DOHH2 (cell line): ENCODE measurements around the gene TULP3.

Source experiments
- H3F3A ChIP-seq: fragments of 200-600 bp; sonication (generic), shearing (Covaris generic); 2 replicates; pipeline ENCODE4 v1.6.0; 2016; ENCODE audit warnings: antibody characterized with exemption, mild to moderate bottlenecking; ENCODE audit not compliant: control insufficient read depth, insufficient read depth
- H3K27ac ChIP-seq: fragments of 200-600 bp; sonication (generic); 2 replicates; pipeline ENCODE4 v1.5.1; 2014; ENCODE audit warnings: low read depth, mild to moderate bottlenecking, low read length, moderate library complexity
- H3K27me3 ChIP-seq: fragments of 200-600 bp; sonication (generic); 2 replicates; pipeline ENCODE4 v1.6.1; 2014; ENCODE audit warnings: mild to moderate bottlenecking, low read length, mixed read lengths; ENCODE audit not compliant: control insufficient read depth
- H3K36me3 ChIP-seq: fragments of 200-600 bp; sonication (generic); 2 replicates; pipeline ENCODE4 v1.6.1; 2014; ENCODE audit warnings: mild to moderate bottlenecking, low read length, moderate library complexity, mixed read lengths; ENCODE audit not compliant: control insufficient read depth
- H3K4me1 ChIP-seq: fragments of 200-600 bp; sonication (generic); 2 replicates; pipeline ENCODE4 v1.6.1; 2014; ENCODE audit warnings: mild to moderate bottlenecking, low read length, mixed read lengths; ENCODE audit not compliant: control insufficient read depth
- H3K4me2 ChIP-seq: fragments of 200-600 bp; sonication (generic); 2 replicates; pipeline ENCODE4 v1.6.0; 2014; ENCODE audit warnings: mild to moderate bottlenecking, low read length, moderate library complexity
- H3K4me3 ChIP-seq: fragments of 200-600 bp; sonication (generic); 2 replicates; pipeline ENCODE4 v1.5.1; 2014; ENCODE audit warnings: mild to moderate bottlenecking, low read length, mixed read lengths
- H3K79me2 ChIP-seq: fragments of 200-600 bp; sonication (generic); 2 replicates; pipeline ENCODE4 v1.6.1; 2014; ENCODE audit warnings: mild to moderate bottlenecking, low read length, mixed read lengths; ENCODE audit not compliant: control insufficient read depth
- H3K9me2 ChIP-seq: fragments of 200-600 bp; sonication (generic); replicated peaks from 2 replicates; pipeline ENCODE4 v1.6.1; 2014; ENCODE audit warnings: mild to moderate bottlenecking, low read length, mixed read lengths; ENCODE audit not compliant: control insufficient read depth
- H3K9me3 ChIP-seq: fragments of 200-600 bp; sonication (generic); 2 replicates; pipeline ENCODE4 v1.6.1; 2014; ENCODE audit warnings: antibody characterized with exemption, low read length, mixed read lengths; ENCODE audit not compliant: control insufficient read depth, insufficient read depth
- H4K20me1 ChIP-seq: fragments of 200-600 bp; sonication (generic); 2 replicates; pipeline ENCODE4 v1.6.0; 2014; ENCODE audit warnings: low read depth, mild to moderate bottlenecking, antibody characterized with exemption, low read length, moderate library complexity; ENCODE audit not compliant: control insufficient read depth, insufficient read depth
- EZH2phosphoT487 ChIP-seq: fragments of 200-600 bp; sonication (generic); IDR thresholded peaks from 2 replicates; pipeline ENCODE4 v1.6.1; 2017; ENCODE audit warnings: borderline replicate concordance, mild to moderate bottlenecking, antibody characterized with exemption, low read length, moderate library complexity, mixed read lengths
- TF ChIP-seq, protein P1 (sequence below): fragments of 200-600 bp; sonication (generic); IDR thresholded peaks from one replicate; pipeline ENCODE4 v1.5.1; 2014; ENCODE audit warnings: antibody characterized with exemption, mild to moderate bottlenecking, low read depth, low read length; ENCODE audit not compliant: poor library complexity, severe bottlenecking

TULP3 gene

DNA sequence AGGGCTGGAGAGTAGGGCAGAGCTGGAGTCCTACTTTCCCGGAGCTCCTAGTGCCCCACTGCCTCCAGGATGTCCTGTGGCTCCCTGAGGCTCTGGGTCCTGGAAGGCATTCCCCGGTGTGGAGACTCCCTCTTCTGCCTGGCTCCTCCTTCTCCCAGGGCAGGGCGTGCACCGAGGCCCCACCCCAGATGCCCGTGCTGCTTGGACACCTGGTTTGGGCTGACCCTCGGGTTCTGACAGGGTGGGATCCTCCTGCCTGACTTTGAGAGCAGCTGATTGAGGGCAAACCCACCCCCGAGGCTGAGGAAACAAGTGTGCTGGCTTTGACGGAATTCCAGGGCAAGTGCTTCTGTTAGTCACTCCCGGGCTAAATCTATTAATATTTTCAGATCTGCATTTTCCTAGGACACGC lies 83.9 kb downstream of the TULP3 start:
- H3K9me2 ChIP-seq = no peaks in the 10 kb centered on the region
- H4K20me1 ChIP-seq = no peaks in the 10 kb centered on the region
- H3K27me3 ChIP-seq = no peaks in the 10 kb centered on the region
- H3K36me3 ChIP-seq = 0 out of 2 replicates have a peak, but pooled peaks cover 1% of the 10 kb centered on the region
- no peak overlapping the region for H3K4me2 ChIP-seq
- TF ChIP-seq, protein P1, sequence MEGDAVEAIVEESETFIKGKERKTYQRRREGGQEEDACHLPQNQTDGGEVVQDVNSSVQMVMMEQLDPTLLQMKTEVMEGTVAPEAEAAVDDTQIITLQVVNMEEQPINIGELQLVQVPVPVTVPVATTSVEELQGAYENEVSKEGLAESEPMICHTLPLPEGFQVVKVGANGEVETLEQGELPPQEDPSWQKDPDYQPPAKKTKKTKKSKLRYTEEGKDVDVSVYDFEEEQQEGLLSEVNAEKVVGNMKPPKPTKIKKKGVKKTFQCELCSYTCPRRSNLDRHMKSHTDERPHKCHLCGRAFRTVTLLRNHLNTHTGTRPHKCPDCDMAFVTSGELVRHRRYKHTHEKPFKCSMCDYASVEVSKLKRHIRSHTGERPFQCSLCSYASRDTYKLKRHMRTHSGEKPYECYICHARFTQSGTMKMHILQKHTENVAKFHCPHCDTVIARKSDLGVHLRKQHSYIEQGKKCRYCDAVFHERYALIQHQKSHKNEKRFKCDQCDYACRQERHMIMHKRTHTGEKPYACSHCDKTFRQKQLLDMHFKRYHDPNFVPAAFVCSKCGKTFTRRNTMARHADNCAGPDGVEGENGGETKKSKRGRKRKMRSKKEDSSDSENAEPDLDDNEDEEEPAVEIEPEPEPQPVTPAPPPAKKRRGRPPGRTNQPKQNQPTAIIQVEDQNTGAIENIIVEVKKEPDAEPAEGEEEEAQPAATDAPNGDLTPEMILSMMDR = no peak
- TF ChIP-seq EZH2phosphoT487 = no peak
- peaks cover 12% of the 10 kb centered on the region; the same call in 1 of the 2 replicates for H3K79me2 ChIP-seq
- H3K27ac ChIP-seq = no peak overlapping the region
- no peak overlapping the region for H3K4me3 ChIP-seq
- H3F3A ChIP-seq = no peaks in the 10 kb centered on the region
- no peaks in the 10 kb centered on the region for H3K4me1 ChIP-seq
- H3K9me3 ChIP-seq = no peaks in the 10 kb centered on the region

DNA sequence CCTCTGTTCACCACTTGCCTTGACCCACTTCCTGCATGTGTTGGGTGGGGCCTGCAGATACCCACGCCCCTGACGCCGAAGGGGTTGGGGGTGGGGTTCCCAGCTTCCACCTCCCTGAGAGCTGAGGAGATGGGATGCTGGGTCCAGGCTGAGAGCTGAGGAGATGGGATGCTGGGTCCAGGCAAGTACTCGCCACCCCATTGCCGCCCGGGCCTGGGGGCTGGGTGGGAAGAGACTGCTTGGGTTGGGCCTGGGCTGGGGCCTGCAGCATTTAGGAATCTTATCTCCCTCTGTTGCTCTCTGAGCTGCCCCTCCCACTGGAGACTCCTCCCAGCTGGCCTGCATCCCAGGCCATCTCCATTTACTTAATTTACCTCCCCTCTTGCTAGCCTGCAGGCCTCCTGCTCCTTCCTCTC lies 85.9 kb downstream of the TULP3 start:
- H3K79me2 ChIP-seq = 0 out of 2 replicates have a peak, but pooled peaks cover 6% of the 10 kb centered on the region

DNA sequence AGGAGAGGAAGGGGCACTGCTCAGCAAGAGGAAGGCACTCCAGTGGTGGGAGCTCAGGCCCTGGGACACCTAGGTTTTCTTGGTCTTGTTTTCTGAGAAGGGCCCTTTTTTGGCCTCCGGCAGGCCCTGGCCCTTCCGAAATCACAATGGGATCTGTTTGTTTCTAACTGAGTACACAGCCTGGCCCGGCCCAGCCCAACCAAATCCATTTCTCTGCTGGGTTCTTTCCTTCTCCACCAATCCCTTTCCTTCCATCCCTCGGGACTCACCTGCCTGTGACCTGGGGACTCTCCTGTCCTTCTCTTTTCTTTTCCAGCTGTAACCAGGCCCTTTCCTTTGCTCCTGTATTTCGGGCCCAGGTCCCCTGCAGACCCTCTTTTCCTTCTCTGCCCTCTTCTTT lies 87.1 kb downstream of the TULP3 start:
- 0 out of 2 replicates have a peak, but pooled peaks cover 6% of the 10 kb centered on the region for H3K79me2 ChIP-seq
- no peaks in the 10 kb centered on the region for H3K27me3 ChIP-seq
- no peaks in the 10 kb centered on the region for H4K20me1 ChIP-seq
- H3K4me2 ChIP-seq = no peak overlapping the region
- no peaks in the 10 kb centered on the region for H3K4me1 ChIP-seq
- no peaks in the 10 kb centered on the region for H3K9me2 ChIP-seq
- no peak overlapping the region for H3K4me3 ChIP-seq
- H3K9me3 ChIP-seq = no peaks in the 10 kb centered on the region
- H3K27ac ChIP-seq = no peak overlapping the region
- H3F3A ChIP-seq = no peaks in the 10 kb centered on the region
- H3K36me3 ChIP-seq = 0 out of 2 replicates have a peak, but pooled peaks cover 2% of the 10 kb centered on the region
- TF ChIP-seq, protein P1 = no peak
- no peak for TF ChIP-seq EZH2phosphoT487

More for the DNA sequence above, 85.9 kb downstream of the TULP3 start:
- TF ChIP-seq EZH2phosphoT487 = no peak
- TF ChIP-seq, protein P1 = no peak
- Histone ChIP-seq H3K9me3 (no peaks in the 10 kb centered on the region), H3K27me3 (no peaks in the 10 kb centered on the region), H3K4me1 (no peaks in the 10 kb centered on the region), H3K36me3 (0 out of 2 replicates have a peak, but pooled peaks cover 2% of the 10 kb centered on the region), H4K20me1 (no peaks in the 10 kb centered on the region), H3K4me3 (no peak overlapping the region), H3K9me2 (no peaks in the 10 kb centered on the region), H3K27ac (no peak overlapping the region), H3F3A (no peaks in the 10 kb centered on the region), H3K4me2 (no peak overlapping the region)
